22Rv1 (cell line): Measurements from ENCODE around the gene NBL1.

Experiments used
- H3K27ac ChIP-seq: fragments of 450-650 bp; 2 replicates; pipeline ENCODE4 v1.5.1; 2017
- ZFX ChIP-seq: fragments of 450-650 bp; IDR thresholded peaks from 2 replicates; pipeline ENCODE4 v1.6.1; 2017; ENCODE audit warnings: antibody characterized with exemption, borderline replicate concordance
- TF ChIP-seq, protein P1 (sequence below): fragments of 450-650 bp; IDR thresholded peaks from 2 replicates; pipeline ENCODE4 v1.5.1; 2017; ENCODE audit warnings: mild to moderate bottlenecking

Gene NBL1

DNA sequence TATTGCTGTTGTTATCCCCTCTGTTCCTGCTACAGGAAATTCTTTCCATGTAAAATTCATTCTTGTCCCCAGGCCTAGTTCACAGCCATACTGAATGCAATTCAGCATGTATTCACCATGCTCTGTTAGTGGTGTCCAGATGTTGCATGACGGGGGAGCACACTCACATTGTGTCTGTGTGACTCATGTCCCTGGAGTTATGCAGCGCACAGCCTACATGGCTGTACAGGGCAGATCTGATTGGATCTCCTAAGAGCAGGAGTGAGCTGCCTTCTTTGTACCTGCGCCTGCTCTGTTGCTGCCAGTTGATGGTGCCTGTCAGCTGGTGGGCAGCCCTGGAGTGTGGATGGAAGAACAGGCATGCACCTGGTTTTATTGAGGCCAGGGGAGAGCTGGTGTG is 38.1 kb downstream of the NBL1 start:
- H3K27ac ChIP-seq: no peak overlapping the region
- no peak for TF ChIP-seq ZFX
- TF ChIP-seq, protein P1, sequence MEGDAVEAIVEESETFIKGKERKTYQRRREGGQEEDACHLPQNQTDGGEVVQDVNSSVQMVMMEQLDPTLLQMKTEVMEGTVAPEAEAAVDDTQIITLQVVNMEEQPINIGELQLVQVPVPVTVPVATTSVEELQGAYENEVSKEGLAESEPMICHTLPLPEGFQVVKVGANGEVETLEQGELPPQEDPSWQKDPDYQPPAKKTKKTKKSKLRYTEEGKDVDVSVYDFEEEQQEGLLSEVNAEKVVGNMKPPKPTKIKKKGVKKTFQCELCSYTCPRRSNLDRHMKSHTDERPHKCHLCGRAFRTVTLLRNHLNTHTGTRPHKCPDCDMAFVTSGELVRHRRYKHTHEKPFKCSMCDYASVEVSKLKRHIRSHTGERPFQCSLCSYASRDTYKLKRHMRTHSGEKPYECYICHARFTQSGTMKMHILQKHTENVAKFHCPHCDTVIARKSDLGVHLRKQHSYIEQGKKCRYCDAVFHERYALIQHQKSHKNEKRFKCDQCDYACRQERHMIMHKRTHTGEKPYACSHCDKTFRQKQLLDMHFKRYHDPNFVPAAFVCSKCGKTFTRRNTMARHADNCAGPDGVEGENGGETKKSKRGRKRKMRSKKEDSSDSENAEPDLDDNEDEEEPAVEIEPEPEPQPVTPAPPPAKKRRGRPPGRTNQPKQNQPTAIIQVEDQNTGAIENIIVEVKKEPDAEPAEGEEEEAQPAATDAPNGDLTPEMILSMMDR: no peak

DNA sequence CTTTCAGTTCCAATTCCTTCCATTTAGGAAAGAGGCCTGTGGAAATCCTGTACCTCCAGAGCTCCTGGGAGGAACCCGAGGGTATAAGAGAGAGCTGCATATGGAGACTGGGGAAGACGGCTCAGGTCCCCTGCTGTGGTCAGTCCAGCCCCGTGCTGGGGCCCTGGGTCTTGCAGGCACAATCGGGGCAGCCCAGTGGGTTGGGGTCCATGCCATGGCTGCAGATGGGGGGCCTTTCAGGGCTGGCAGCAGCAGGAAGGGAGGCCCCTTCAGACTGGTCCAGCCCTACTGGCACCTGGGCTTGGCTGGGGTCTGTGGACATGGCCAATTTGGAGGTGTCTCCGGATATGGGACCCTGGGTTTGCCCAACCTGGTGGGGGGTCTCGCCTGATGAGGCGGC is 38.8 kb downstream of the NBL1 start:
- TF ChIP-seq, protein P1: no peak
- no peak for TF ChIP-seq ZFX
- H3K27ac ChIP-seq: no peak overlapping the region

DNA sequence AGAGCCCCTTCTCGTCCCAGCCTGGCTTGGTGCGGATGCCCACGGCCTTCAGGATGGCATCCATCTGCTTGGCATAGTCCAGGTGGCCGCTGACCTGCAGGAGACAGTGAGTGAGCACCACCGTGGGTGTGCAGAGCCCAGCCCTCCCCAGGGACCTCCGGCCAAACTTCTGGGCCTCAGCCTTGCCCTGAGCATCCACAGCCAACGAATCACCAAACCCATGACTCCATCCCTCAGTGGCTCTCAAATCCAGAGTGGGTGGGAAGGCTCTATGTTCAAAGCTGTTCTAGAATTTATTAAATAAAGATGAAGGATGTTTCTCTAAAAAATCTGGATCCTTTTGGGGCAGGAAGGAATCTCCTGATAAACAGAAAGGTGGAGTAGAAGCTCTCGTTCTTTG is 39.2 kb downstream of the NBL1 start:
- TF ChIP-seq, protein P1: no peak
- no peak for TF ChIP-seq ZFX
- H3K27ac ChIP-seq: no peak overlapping the region

DNA sequence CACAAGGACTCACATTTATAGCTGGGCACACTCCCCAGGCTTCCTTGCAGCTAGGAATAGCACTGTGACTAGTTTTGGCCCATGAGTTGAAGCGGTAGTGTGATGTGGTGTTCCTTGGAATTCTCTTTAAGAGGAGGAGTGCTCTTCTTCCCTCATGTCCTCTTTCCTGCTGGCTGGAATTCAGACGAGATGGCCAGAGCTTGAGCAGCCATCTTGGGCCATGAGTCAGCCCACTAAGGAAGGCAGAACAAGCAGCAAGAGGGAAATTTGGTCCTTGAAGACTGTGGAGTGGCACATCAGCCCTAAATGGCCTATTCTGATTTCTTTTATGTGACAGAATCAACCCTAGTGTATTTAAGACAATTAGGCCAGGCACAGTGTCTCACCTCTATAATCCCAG is 40.6 kb downstream of the NBL1 start:
- TF ChIP-seq ZFX: no peak
- TF ChIP-seq, protein P1: no peak
- H3K27ac ChIP-seq: no peak overlapping the region

DNA sequence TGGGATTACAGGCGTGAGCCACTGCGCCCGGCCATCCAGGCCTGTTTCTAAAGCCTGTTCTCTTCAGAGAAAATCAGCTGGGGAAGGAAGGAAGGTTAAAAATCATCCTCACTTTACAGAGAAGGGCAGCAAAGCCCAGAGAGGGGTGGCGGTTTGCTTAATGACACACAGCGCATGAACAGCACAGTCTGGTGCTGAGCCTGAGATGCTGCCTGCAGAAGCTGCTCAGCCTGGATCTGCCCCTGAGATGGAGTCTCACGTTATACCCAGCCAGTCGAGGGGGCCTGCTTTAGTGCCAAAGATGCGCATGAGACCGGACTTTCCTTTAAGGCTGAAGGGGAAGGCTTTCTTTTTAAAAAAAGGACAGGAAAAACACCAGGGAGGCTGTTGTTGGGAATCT is 41.9 kb downstream of the NBL1 start:
- no peak for TF ChIP-seq ZFX
- TF ChIP-seq, protein P1: no peak
- H3K27ac ChIP-seq: no peak overlapping the region

DNA sequence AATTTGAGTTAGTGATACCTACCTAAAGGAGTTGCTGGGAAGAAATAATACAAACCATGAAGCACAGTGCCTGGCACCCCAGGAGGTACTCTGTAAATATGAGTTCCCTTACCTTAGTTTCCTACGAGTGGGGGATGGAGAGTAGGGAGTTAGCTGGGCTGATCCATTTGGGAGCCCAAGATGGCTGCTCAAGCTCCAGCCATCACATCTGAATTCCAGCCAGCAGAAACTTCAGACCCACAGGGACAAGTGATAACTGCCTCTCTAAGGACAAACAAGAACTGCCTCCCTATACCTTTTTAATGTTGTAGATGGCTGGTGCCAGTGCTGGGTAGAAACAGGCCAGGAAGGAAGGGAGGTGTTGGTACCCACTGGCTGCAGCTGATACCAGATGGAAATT is 43.3 kb downstream of the NBL1 start:
- TF ChIP-seq ZFX: no peak
- TF ChIP-seq, protein P1: no peak
- H3K27ac ChIP-seq: no peak overlapping the region

DNA sequence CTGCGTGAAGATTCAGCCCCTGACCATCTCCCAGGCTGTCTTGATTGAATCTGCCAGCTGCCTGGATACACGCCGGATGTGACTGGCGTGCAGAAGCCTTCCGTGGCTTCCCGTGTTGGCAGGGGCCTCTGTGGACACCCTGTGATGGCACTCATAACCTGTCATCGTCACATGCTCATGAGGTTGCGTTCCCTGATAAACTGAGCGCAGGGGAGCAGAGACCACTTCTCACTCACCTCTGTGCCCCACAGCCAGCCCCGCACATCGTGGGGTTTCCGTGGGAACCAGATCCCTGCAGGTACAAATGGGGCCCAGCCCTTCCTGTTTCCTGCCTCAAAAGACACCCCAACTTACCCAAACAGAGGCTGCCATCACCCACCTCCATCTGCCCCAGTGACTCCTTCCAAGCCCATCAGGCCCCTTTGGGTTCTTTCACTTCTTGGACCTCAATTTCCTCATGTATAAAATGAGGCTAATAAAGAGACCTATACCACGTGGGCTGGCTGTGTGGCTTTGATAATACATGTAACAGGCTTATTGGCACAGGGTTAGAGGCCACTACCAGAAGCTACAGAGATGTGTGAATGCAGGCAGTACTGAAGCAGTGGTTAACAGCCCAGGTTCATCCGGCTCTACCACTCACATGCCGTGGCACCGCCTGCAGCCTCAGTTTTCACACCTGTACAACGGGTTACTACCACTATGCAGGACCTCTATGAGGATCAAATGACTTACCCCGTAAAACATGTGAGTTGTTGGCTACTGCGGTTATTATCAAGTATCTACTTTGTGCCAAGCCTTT is 44.1 kb downstream of the NBL1 start:
- H3K27ac ChIP-seq: no peak overlapping the region
- TF ChIP-seq, protein P1: no peak
- no peak for TF ChIP-seq ZFX
